ENCODE measurements around the gene MATN3. TPM values are rescaled to one million over a fixed set of nuclear protein-coding genes. Genes with fewer than 3 reads are reported as not detected.

The MATN3 gene
- total RNA-seq, 2 experiments from 2014 or later, result not detected

Other genes starting within 250 kb of the MATN3 start
- 10 to 100 TPM; 24.8 to 24.9 TPM for gene TTC32, start 110.7 kb downstream of the MATN3 start, total RNA-seq
- 1 to 10 TPM; 3.9 to 4.0 TPM for gene WDR35, start 22.6 kb downstream of the MATN3 start, total RNA-seq
- gene LAPTM4A, start 39.0 kb upstream of the MATN3 start, total RNA-seq, result 10 to 100 TPM; 26.3 to 52.1 TPM
- under 1 TPM in 1 of 2 experiments, not detected in 1; 0.19 TPM for gene SDC1, start 212.5 kb upstream of the MATN3 start, total RNA-seq